HK-2 (cell line): ENCODE results near the gene ARAF.

Source experiments
- DNase-seq: peaks from one replicate; pipeline ENCODE4 v3.0.0-alpha.2; 2018; ENCODE audit not compliant: unreplicated experiment

The ARAF gene

DNA sequence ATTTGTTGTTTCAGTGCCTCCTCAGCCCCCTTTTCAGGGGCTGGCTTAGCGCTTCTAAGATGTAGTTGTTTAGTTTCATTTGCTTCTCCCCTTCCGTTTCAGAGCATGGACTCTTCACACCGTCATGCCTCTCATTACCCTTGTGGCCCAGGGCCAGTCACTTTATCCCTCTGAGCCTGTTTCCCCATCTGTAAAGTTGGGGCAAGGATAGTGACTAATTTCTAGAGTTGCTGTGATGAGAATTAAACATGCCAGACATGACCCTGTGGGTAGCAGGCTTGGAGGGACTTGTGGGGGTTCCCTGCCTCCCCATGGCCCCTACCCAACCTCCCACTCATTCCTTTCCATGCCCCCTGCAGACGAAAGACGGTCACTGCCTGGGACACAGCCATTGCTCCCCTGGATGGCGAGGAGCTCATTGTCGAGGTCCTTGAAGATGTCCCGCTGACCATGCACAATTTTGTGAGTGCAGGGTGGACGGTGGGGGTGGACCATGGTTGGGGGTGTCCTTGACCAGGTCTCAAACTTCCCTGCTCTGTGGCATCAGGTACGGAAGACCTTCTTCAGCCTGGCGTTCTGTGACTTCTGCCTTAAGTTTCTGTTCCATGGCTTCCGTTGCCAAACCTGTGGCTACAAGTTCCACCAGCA lies 3.6 kb downstream of the ARAF start:
- no peak for DNase-seq

DNA sequence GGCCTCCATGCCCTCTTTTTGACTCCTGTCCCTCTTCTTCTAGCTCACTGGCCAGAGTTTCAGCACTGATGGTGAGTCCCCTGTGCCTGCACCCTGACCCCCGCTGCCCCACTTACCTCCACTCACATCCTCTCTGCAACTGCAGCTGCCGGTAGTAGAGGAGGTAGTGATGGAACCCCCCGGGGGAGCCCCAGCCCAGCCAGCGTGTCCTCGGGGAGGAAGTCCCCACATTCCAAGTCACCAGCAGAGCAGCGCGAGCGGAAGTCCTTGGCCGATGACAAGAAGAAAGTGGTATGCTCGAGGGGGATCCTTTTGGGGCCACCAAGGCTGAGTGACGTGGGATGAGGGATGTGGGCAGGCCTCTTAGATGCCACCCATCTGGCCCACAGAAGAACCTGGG lies 5.8 kb downstream of the ARAF start:
- no peak for DNase-seq

DNA sequence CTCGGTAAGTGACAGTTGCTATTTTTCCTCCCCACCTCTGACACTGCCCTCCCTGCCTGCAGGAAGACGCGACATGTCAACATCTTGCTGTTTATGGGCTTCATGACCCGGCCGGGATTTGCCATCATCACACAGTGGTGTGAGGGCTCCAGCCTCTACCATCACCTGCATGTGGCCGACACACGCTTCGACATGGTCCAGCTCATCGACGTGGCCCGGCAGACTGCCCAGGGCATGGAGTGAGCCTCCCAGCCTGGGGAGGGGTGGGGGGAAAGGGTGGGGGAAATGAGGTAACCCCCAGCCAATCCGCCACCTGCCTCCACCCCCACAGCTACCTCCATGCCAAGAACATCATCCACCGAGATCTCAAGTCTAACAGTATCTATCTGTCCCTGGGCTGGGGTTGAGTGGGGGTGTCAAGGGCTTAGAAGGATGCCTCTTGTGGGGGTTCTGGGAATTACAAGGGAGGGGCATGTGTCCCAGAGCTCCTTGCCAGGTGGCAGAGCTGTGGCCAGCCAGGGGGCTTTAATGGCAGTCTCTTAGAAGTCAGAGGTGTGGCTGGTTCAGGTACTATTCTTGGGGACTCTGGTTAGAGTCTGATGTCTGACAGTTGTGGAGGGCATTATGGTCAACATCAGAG lies 7.8 kb downstream of the ARAF start:
- DNase-seq: no peak

DNA sequence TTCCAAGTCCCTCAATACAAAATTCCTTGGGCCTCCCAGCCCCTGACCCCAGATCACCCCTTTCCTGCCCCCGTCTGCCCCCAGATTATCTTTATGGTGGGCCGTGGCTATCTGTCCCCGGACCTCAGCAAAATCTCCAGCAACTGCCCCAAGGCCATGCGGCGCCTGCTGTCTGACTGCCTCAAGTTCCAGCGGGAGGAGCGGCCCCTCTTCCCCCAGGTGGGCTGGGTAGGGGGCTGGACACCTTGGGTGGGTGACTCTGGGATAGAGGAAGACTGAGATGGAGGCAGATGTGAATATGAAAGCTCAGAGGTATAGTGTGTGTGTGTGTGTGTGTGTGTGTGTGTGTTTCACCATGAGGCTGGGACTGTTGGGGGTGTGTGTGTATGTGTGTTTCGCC lies 9.8 kb downstream of the ARAF start:
- no peak for DNase-seq

DNA sequence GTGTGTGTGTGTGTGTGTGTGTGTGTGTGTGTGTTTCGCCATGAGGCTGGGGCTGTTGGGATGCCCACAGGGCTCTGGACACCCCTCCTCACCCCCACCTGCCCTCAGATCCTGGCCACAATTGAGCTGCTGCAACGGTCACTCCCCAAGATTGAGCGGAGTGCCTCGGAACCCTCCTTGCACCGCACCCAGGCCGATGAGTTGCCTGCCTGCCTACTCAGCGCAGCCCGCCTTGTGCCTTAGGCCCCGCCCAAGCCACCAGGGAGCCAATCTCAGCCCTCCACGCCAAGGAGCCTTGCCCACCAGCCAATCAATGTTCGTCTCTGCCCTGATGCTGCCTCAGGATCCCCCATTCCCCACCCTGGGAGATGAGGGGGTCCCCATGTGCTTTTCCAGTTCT lies 10.2 kb downstream of the ARAF start:
- no peak for DNase-seq

DNA sequence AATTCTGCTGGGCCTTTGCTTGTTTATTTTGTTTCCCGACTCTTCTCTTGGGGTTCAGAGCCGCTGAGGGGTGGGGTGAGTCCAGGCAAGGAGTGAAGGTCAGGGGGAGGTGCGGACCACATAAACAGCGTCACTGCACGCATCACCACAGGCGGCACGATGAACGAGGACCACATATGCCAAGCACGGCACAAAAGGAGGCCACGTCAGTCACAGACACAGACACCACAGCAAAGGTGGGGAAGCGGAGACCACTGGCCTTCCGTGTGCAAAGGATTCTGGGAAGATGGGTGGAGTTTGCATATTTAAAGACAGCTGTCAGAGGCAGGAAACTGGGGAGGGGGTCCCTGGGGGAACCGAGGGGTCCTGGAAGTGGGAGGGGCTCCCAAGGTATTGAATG lies 10.9 kb downstream of the ARAF start:
- no peak for DNase-seq

DNA sequence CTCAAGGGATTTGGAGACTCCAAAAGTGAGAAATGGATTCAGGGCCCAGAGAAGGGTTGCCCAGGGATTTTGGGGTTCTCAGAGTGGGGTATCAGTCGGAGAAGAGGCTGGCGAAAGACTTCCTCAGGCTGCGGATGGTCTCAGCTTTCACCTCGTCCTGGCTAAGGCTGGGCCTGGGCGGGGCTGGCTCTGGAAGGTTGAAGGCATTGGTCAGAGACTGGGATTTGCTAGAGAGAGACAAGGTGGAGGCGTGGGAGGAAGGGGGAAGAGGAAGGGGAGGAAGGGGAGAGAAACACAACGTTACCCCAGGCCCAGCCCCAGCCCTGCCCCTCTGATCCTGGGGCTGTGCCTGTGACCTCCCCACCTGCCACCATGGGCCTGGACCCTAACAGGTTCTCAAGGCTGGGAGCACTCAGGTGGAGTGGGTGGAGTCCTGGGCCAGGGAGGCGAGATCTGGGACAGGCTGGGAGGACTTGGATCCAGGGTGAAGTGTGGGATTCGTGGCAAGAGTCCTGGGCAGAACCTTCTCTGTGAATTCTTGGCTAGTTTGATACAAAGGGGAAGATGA lies 11.9 kb downstream of the ARAF start:
- no peak for DNase-seq

DNA sequence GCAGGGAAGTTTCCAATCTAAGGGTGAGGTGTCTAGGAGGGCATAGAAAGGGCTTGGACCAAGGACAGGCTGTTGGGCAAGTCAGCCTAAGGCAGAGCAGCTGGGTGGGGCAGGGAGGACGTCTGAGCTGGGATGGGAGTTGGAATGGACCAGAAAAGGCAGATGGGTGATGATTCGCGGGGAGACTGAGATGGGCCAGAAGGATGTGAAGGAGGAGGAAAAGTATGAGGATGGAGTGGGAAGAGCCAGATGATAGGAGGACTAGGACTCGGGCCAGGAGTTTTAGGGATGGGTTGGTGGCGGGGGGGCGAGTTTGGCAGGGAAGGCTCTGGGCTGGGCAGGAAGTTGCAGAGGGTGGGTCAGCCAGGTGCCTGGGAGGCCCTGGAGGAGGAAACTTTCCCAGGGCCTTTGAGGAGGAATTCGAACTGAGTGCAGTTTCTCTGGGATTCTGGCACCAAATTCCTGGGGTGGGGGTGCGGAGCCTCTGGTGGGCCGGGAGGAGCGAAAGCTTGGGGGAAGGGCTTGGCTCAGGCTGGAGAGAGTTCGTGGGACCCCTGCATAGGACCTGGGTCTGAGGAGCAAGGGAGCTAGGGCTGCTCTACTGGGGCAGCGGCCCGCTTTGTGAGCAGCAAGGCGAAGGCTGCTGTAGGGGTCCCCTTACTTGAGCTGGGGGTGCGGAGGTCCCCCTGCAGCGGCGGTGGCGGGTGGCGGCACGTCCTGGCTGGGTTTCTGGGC lies 12.5 kb downstream of the ARAF start:
- no peak for DNase-seq

DNA sequence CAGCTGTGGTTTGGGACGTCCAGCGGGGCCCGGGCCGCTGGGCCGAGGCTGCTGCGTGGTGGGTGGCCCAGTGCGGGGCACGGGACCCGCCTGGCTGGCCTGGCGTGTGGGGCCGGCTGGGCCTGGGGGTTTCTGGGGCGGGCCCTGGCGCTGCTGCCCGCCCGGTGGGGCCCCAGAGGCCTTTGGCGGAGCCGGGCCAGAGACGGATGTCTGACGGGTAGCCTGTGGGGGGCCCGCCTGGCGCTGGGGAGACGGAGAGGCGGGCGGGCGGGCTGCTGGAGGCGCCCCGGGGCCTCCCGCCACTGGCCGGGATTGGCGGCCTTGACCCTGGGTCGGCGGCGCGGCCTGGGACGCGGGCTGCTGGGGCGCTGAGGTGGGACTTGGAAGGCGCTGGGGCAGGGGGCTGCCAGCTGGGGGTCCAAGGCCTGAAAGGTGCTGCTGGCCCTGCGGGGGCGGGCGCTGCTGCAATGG lies 13.1 kb downstream of the ARAF start:
- no peak for DNase-seq

DNA sequence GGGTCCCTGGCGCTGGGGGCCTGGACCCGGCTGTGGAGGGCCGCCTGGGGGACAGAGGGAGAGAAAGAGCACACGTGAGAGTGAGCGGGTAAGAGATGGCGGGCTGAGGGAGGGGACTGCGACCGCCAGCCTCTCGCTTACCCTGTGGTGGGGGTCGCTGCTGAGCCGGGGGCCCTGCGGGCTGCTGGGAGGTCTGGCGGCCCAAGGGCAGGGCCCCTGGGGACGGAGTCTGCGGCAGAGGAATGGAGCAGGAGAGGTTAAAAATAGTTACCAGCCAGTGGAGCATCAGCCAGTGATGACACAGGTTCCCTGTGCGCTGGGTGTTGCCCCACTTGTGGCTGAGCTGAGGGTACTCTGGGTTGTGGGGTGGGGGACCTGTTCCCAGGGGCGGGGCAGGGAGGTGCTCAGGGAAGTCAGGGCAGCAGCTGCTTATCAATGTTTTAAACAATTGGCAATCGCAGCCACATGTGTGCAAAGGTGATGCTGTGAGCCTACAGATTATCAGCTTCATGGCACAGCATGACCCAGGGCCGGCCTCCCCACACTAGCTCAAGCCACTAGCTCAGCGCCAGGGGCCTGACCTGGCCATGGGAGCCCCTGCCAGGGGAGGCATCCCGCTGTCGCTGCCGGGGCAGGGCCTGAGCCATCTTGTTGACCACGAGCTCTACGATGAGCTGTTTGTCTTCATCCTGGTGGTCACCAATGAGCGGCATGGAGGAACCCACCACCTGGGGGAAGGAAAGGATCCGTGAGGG lies 13.7 kb downstream of the ARAF start:
- DNase-seq: no peak

DNA sequence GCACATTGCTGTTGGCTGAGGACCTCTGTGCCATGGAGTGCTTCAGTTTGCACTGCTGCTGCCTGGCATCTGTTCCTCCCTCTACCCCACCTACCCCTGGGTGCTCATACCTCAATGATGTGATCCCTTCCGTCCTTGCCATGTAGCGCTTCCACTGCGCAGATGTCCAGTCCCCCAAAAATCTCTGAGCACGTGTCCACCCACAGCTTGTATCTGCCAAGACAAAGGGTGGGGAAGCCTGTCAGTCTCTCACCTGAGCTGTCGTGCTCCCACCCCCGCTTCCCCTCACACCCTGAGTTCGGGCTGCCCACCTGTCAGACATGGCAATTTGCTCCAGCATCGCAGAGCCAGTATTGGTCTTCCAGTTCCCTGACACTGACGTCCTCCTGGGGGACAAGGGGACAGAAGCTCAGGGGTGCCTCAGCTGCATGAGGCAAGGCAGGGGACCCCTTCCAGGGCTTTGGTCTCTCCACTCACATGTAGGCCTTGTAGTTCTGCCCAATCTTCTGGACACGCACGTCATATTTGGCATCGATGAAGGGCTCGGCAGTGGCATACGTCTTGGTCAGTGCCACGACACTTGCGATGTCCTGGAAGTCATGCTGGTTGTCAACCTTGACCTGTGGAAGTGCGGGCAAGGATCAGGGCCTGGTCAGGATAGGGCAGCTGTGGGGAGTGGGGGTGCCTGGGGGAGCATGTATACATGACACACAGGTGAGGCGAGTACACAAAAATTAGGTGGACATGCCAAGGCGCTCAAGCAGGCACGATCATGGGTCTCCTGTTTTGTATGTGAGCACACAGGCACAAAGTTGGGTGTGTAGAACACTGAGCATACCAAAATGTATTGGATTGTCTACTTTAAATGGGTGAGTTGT lies 15.3 kb downstream of the ARAF start:
- no peak for DNase-seq

DNA sequence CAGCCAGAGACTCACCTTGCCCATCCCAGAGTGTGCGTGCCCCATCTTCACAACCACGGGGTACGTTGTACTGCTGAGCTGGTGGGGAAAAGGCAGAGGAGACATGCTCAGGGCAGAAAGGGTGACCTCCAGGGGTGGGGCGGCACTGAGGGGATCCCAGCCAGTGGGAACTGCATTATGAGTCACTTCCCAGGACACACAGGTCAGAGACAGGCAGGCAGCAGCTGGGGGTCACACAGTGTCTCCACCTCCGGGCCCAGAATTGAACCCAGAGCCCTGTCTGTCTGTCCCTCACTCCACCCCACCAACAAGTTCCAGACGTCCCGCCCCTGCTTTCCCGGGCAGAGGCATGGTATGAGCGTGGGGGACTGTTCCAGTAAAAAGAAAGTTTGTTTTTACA lies 16.4 kb downstream of the ARAF start:
- no peak for DNase-seq

DNA sequence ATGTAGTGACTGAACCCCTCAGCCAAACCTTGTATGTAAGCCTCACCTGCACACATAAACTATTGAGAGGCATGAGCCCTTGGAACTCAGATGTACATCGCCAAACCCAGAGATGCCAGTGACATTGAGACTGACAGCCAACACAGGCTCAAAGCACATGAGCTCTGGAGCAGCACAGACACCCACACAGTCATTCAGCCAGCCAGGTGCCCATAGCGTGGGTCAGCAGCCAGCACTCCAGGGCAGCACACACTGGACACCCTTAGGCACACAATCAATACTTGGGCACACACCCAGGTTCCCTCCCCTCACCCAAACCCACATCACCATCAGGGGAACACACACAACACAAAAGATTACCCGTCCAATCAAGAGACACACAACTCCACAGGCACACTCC lies 16.9 kb downstream of the ARAF start:
- no peak for DNase-seq

DNA sequence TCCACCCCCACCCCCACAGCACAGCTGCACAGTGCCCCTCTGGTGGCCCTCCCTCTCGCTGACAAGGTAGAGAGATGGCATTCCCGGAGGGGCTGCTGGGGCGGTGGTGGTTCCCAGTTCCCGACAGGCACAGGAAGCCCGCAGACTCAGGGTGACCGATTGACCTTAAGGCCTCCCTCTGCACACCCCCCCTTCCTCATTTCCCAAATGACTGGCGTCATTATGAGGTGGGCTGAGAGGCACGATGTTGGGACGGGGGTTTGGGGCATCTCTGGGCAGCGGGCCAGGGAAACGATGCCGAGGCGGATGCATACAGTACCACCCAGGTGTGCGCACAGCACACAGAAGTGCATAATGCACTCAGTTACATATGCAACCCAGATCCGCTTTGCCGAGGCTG lies 17.7 kb downstream of the ARAF start:
- no peak for DNase-seq

DNA sequence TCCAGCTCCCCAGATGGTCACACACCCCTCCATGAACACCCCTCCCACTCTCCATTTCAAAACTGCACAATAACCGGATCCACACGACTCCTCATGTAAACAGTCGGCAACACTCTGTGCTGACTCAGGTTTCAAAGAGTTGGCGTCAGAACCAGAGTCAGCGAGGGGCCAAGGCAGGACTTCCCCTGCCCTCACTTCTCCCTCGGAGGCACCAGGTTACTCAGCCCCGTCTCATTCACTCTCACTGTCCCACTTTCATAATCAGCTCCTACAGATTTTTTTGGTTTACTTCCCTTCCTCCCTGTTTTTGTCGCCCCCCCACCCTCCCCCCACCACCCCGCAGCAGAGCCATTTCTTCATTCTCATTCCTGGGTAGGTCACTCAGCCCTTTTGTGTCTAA lies 18.5 kb downstream of the ARAF start:
- DNase-seq: no peak

DNA sequence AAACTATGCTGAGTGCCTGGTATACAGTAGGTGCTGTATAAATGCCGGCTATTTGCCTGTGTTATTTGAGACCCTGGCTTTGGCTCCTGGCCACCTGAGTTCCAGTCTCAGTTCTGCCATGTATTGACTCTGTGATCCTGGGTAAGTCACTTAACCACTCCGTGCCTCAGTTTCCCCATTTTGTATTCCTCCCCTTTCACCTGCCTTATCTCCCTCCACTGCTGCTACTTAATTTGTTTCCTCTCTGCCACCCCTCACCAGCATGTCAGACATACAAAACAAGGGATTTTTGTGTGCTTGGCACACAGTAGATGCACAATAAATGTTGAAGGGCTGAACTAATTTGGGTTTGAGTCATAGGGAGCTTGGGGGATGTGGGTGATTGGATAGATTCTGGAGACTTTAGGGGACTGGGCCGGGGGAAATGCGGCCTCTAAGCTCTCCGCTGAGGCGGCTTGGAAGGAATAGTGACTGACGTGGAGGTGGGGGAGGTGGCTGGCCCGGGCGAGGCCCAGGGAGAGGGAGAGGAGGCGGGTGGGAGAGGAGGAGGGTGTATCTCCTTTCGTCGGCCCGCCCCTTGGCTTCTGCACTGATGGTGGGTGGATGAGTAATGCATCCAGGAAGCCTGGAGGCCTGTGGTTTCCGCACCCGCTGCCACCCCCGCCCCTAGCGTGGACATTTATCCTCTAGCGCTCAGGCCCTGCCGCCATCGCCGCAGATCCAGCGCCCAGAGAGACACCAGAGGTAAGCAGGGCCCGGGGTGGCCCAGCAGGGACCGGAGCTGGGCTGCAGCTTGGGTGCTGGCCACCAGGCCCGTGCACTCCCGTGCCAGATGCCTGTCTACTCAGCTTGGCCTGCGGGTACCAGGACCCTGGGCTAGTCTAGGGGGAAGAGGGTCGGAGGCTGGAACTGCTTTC lies 21.0 kb downstream of the ARAF start, which contains the start of gene TIMP1:
TSS of gene TIMP1 (plus strand) at position 706 of the 917 bp plus-strand sequence. CDS start 980 bp downstream, outside the sequence.
- peak; percentile 91 for DNase-seq

DNA sequence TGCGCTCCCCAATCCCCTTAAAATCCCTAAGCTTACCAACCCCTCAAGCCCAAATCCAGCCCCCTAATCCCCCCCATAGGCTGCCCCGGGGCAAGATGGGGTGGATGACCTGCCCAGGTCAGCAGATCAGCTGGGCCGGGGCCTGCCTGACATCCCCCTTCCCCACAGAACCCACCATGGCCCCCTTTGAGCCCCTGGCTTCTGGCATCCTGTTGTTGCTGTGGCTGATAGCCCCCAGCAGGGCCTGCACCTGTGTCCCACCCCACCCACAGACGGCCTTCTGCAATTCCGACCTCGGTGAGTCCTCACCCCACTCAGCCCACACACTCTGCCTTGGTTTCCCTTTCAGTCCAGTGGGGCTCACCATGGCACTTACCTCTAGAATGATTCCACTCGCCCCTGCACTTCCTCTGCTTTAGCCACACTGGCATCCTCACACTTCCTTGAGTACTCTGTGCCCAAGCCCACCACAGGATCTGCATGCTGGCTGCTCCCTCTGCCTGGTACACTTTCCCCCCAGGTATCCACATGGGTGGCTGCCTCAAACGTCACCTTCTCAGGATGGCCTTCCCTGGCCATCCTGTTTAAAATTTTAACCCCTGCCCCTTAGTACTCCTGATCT lies 22.3 kb downstream of the ARAF start:
- DNase-seq: no peak

DNA sequence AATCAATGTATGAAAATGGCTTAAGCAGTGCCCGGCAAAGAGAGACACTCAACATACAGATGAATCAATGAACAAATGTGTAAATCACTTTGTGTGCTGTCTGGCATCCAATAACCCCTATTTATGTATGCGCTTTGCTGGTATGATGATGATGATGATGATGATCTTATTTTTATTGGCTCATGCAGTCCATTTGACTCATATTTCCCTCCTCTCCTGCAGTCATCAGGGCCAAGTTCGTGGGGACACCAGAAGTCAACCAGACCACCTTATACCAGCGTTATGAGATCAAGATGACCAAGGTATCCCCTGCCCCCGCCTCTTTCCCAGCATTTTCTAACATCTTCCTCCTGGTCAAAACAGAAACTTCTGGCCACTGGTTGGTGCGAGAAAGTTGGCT lies 23.7 kb downstream of the ARAF start:
- no peak for DNase-seq

DNA sequence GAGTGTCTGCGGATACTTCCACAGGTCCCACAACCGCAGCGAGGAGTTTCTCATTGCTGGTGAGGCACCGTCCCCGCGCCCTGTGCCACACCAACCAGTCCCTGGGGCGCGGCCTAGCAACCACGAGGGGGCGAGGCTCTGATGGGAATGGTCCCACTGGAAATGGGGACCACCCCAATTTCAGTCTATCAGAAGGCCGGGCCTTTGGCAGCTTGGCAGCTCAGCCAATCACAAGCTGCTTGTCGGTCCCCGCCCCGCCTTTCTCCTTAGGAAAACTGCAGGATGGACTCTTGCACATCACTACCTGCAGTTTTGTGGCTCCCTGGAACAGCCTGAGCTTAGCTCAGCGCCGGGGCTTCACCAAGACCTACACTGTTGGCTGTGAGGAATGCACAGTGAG lies 24.3 kb downstream of the ARAF start:
- DNase-seq: no peak
